NOMO-1 treated with dmso at 0.1 percent for 144 hours (cell line): ENCODE results near the gene DNAH11.
"Not testable (repeated sequence)": the region's sequence is repeated elsewhere in the genome, so short reads cannot be mapped to it uniquely, and the experiment has no call there.

Experiments
- DNase-seq: peaks from one replicate; lab custom pipeline; 2025; ENCODE audit not compliant: unreplicated experiment; lab: John Stamatoyannopoulos, UW

Gene DNAH11

DNA sequence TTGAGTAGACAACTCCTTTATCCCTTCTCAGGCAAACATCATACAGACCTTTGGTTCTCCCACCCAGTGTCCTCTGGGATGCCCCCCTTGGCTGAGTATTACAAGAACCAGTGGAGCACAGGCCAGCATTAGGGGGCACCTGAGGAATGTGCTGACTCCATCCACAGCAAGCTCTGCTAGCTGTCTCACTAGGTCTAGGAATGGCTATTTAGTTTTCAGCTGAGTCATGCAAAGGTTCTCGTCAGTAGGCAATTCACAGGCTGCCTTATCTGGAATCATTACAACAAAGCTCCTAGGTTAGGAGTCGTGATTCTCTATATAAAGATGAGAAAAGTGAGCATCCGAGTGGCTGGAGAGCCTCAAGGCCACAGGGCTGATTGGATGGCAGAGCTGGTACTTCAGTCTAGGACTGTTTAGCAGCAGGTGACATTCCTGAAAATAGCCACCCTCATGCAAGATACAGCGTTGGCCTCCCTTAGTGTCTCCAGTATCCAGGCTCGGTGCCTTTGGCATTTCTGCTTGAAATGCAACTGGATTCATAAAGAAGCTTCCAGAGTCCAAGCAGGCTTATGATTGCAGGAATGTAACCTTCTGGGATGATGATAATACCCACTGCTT is 327.1 kb downstream of the DNAH11 start:
- DNase-seq: no peak

GRCh38 chr7:21883069-21883468 is 340.2 kb downstream of the DNAH11 start:
- DNase-seq: no peak

DNA sequence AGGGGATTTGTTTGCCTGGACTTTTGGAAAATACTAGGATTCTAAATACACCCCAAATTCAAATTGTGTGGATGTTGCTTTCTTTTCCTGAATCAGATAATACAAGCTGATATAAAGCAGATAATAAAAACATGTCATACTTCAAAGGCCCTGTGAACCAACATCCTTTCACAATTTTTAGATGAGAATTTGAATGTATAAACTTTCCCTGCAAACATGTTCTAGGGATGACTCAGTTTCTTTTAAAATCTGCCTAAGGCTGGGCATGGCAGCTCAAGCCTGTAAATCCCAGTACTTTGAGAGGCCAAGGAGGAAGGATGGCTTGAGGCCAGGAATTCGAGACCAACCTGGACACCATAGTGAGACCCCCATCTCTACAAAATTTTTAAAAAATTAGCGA is 340.7 kb downstream of the DNAH11 start:
- not testable (repeated sequence) for DNase-seq

GRCh38 chr7:21884496-21884895 is 341.7 kb downstream of the DNAH11 start:
- DNase-seq: no peak

DNA sequence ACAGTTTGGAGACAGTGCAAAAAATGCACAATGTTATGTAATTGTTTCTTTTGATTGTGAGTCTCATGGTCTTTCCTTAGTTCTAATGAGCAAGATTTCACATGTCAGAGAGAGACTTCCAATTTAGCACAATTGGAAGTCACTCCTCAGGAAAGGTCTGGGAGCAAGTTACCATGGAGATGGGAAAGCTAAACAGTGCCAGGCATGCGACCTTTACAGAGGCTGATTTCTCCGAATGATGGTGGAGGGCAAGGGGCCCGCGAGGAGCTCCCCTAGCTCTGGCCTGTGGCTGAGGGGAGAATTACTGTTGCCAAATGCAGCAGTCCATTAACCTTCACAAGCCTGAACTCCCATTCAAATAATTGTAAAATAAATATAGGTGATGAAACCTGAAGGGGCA is 343.6 kb downstream of the DNAH11 start:
- no peak for DNase-seq

DNA sequence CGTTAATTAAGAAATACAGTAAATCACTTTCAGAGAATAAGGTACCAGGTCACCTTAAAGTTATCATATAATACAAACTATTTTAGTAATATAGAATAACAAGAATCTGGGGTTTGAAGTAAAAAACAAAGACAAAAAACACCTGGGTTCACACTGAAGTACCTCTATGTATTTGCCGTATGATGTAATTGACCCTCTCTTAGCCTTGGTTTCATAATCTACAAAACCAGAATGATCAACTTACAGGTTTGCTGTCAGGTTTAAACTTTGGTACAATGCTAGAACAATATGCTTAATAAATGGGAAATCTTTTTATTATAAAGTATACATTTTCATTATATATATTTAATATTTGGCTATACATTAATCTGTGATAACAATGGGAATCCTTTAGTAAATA is 344.5 kb downstream of the DNAH11 start:
- no peak for DNase-seq

DNA sequence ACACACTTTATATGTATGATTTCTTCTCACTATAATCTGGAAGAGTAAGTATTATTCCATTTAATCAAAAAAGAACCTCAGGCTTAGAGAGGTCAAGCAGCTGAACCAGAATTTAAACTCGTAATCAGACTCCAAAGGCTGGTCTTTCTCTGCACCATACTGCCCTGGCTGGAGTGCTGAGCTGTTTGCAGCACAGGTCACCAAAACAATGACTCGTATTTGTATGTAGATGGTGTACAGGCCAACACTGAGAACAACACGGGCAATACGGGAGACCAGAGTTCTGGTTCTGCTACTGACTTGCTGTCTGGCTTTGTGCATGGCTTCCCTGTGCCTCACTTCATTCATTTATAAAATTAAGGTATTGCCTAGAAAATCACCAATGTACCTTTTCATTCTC is 344.9 kb downstream of the DNAH11 start:
- DNase-seq: no peak

DNA sequence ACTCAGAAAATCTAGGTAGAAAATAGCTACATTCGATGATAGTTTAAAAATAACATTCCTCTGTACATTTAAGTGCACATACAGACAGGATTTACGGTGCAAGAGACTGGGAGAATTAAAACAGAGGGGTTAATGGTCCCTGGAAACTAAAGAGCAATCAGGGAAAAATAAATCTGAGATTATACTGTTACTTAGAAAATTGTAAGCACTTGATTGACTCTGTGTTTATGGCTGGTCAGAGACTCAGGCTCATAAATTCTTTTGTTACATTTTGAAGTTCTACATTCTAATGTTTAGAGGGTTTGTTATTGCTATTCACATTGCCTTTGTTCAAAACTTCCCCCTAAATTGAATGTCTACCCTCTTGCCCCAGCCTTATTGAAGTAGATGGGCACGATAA is 348.5 kb downstream of the DNAH11 start:
- no peak for DNase-seq

DNA sequence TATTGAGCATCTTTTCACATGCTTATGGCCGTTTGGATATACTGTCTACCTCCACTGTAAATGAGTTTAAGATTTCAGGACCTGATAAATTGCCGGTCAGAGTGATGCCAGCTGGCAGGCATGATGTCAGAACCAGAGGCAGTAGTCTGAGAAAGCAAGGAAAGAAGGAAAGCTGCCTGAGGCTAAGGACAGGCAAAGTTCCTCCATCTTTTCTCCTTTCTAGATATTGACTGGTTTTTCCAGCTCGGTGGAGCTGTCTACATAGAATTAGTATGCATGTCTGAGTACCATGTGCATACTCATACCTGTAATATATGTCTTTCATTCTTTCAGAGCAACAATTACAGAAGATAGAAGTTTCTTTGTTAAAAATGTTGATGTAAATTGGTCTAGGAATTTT is 350.6 kb downstream of the DNAH11 start:
- no peak for DNase-seq

DNA sequence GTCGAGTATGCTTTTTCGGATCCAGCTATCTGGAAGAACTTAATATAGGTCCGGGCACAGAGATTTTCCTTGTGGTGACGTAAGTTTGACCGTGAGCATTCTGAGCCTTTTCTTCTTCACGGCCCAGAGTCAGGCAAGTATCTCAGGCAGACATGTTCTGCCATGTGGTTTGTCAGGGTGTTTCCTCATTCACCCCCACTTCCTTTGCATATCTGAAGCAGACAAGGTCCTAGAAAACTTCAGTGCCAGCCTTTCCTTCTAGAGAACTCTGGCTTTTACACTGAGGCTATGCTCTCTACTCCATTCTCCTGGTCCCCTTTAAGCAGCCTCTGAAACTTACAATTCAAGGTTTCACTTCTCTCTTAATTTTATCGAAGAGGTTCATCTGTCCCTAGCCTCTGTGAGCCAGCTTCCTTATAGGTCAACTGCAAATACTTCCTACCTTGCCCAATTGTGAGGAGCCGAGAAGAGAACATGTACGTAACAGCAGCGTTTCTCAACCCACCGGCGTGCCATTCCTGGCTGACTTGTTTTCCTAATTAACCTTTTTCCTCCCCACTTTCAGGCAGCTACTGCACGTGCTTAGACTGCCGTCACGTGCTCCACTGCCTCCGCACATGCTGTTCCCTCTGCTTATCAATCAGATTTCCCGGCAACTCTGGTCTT is 355.6 kb downstream of the DNAH11 start:
- peak; percentile 81 for DNase-seq

GRCh38 chr7:21902240-21902639 is 359.4 kb downstream of the DNAH11 start:
- no peak for DNase-seq

DNA sequence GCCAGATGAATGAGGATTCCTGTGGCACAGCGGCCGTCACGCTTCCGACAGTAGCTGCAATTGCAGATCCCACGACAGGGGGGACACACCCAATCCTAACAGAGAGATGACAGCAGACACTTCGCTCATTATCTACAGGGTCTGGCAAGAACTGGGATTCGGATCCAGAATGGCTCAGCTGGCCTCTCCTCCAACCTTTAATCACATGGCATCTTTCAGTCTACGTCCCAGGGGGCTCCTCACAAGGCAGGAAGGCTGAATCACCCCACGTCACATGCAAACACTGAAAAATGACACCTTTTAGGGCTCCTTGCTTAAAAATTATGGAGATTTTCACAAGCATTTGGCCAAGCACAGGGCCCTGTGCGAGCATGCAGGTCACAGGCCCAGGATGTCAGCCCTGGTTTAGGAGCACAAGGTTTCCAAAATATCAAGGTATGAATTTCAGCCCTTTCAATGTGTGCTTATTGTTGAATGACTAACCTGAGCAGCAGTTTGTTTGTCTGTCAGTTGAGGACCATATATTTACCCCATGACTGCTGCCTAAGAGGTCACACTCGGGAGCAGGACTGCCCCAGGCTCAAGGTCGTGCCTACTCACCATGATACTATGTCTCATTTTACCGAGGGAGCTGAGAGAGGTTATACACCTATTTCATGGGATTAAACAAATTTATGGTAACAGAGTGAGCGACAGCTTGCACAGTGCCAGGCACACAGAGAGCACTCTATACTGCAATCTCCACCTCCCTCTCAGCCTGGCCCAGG is 360.4 kb downstream of the DNAH11 start:
- DNase-seq: no peak

DNA sequence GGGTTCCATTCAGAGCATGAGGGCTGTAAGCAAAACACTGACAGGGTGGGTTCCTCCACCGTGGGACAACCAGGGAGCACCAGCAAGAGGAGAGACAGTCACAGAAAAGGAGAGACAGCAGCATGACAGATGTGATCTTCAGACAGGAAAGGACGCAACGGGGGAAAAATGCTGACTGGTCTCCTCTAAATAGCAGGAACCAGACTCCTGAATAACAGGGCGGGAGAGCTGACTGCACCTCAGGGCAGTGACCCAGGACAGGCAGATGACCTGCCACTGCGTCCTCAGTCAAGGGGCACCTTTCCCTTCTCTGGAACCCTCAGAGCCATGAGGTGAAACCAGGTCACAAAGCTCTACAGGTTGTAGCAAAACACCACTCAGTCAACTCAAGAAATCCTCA is 365.9 kb downstream of the DNAH11 start:
- DNase-seq: no peak

GRCh38 chr7:21910253-21910652 is 367.4 kb downstream of the DNAH11 start:
- no peak for DNase-seq

DNA sequence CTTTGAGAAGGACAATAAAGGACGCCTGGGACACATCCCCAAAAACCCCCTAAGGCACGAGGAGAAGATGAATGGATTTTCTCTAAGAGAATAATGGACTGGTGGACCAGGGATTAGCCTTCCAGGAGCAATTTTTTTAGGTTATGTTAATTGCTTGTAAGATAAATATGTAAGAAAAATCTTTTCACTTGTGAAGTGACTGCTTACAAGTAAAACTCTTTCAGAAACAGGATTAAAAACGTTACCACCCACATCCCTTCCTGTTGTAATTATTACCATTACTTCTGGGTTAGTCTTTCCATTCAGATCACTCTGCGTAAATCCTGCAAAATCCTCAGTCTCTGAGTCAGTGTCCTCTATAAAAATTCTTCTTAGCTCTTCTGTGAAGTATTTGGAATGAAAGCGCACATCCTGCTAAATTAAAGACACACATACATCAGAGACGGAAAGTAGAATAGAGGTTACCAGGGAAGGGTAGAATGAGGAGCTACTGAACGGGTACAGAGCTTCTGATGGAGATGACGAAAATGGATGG is 368.6 kb downstream of the DNAH11 start:
- DNase-seq: no peak

DNA sequence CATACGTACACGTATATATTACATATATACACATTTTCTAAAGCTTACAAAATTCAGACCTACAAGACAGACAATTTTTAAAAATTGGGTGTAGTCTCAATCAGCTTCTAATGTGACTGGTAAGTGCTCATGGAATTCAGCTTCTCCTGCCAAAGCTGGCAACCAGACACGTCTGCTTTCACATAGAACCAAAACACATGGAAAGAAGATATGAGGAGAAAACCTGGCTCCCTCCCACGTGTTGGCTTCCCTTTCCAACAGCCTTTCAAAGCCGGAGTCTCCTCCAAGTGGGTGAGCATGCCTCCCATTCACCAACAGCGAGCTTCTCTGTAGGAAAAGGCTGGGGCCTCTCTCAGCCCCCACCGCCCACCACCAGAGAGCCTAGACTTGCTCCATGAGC is 369.5 kb downstream of the DNAH11 start:
- no peak for DNase-seq

- DNase-seq: no peak
Measured at GRCh38 chr7:21912931-21913780, 370.3 kb downstream of the DNAH11 start.

DNA sequence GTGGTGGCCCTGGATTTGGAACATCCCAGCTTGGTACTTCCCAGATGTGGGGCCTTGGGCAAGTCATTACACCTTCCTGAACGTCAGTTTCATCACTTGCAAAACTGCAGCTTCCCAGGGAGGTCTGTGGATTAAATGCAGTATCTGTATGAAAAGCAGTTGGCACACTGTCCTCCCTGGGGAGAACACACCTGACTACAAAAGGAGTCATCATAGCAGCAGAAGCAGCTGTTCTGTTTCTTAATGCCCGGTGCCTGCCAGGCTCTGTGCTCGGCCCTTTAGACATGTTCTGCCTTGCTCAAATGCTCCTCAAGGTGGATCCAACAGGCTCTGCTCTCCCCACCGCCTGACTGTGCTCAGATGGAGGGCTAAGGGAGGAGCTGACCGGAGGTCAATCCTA is 371.8 kb downstream of the DNAH11 start:
- DNase-seq: no peak

- no peak for DNase-seq
Measured at GRCh38 chr7:21915140-21915539, 372.3 kb downstream of the DNAH11 start.

GRCh38 chr7:21916176-21916575 is 373.3 kb downstream of the DNAH11 start:
- DNase-seq: no peak

GRCh38 chr7:21916629-21917028 is 373.8 kb downstream of the DNAH11 start:
- no peak for DNase-seq
